Transverse colon (tissue), 4 donors: ENCODE measurements around the gene NHS. TPM values are rescaled to one million over a fixed set of nuclear protein-coding genes. Genes with fewer than 3 reads are reported as not detected.

ENCODE experiments used
- DNase-seq: peaks from one replicate; pipeline ENCODE4 v3.0.0-alpha.2; 2019
- H3K27ac ChIP-seq, 4 donors: fragments of 200-600 bp; sonication (generic); 2 replicates each; pipeline ENCODE4 v1.5.1; 2016 to 2018; ENCODE audit warnings: inconsistent platforms in 4 of 4
- H3K27me3 ChIP-seq: fragments of 200-600 bp; sonication (generic); 2 replicates; pipeline ENCODE4 v1.5.1; 2017; ENCODE audit warnings: inconsistent platforms
- H3K36me3 ChIP-seq, 4 donors: fragments of 200-600 bp; sonication (generic); 2 replicates each; pipeline ENCODE4 v1.5.1; 2017 to 2019; ENCODE audit warnings: inconsistent platforms in 4 of 4
- H3K4me1 ChIP-seq, 4 donors: fragments of 200-600 bp; sonication (generic); 2 replicates each; pipeline ENCODE4 v1.5.1; 2017 to 2020; ENCODE audit warnings: inconsistent platforms in 4 of 4
- H3K4me3 ChIP-seq, 4 donors: fragments of 200-600 bp; sonication (generic); 1 replicate in 1 of 4; 2 replicates in 3 of 4; pipeline versions ENCODE4 v1.5.1 to v1.6.1; 2017 to 2019; ENCODE audit warnings: inconsistent platforms in 4 of 4
- H3K9me3 ChIP-seq, 2 donors: fragments of 200-600 bp; sonication (generic); 2 replicates each; pipeline ENCODE4 v1.5.1; 2017 to 2019; ENCODE audit warnings: inconsistent platforms in 2 of 2
- CTCF ChIP-seq, 5 experiments: fragments of 200-600 bp in 3 of 5; fragments of 450-650 bp in 2 of 5; sonication (generic) in 3 of 5; IDR thresholded peaks; 1 replicate in 2 of 5; 2 replicates in 3 of 5; pipeline ENCODE4 v1.5.1; 2016 to 2017; ENCODE audit warnings: antibody characterized with exemption in 5 of 5, inconsistent platforms in 3 of 5, mild to moderate bottlenecking in 2 of 5, moderate library complexity in 1 of 5
- EP300 ChIP-seq: sonication (generic); formaldehyde crosslinking; IDR thresholded peaks from one replicate; pipeline ENCODE4 v1.6.1; 2017; ENCODE audit warnings: antibody characterized with exemption, low read depth
- POLR2A ChIP-seq: fragments of 450-650 bp; IDR thresholded peaks from one replicate; pipeline ENCODE4 v1.6.1; 2016; ENCODE audit warnings: antibody characterized with exemption, mild to moderate bottlenecking, moderate library complexity
- POLR2AphosphoS5 ChIP-seq, 3 donors: sonication (generic); formaldehyde crosslinking; IDR thresholded peaks; one replicate each; pipeline ENCODE4 v1.6.1; 2016; ENCODE audit warnings: antibody characterized with exemption in 3 of 3
- WGBS, 2 donors: methylation state at CpG; one replicate each; pipeline ENCODE4 v1.1.5; 2018; ENCODE audit warnings: low coverage in 1 of 2; 5-methylcytosine and 5-hydroxymethylcytosine counted together
- in situ Hi-C, 4 donors: fragments of 200-750 bp; cut with MboI; loops; one replicate each; pipeline versions ENCODE4 v1.15.0 to v1.15.1; 2017; ENCODE audit warnings: low sequenced_read_pairs in 3 of 4, low pct_ligation_motif_present in 1 of 4, low pct_unique_long_range_greater_than_20kb in 1 of 4
- intact Hi-C: fragments of 100-400 bp; cut with DNase I; formaldehyde crosslinking; loops from one replicate; pipeline ENCODE4 v1.15.1; 2023; ENCODE audit warnings: low total_unique reads
- total RNA-seq, 4 donors: library from RNA; depleted of rRNA; stranded (reverse); fragments of >200 nt; gene quantifications; one replicate each; pipeline ENCODE4 v1.1.0, GENCODE V29; 2016

Gene NHS
- total RNA-seq, 4 donors from 2014 or later = 1.2 to 10.7 (median 5.0) TPM

GRCh38 chrX:17741123-17741511, 366.1 kb downstream of the NHS start:
- intact Hi-C loops = no loop called here

DNA sequence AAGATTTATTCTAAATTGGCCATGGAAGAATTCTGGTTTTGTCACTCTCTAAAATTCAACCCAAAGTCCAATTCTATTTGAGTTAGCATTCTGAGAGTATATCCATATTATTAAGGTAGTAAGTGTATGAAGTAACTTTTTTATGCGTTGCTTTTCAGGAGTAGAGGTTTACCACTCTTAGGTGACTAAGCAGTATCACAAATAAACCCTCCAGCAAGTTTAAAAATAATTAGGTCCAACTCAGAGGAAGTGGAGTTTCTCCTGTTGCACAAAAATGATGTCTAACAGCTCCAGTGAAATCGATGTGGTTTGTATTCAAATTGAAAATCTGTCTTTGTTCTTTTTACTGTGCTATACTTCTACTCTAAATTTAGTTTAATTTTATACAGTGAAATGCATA, 368.9 kb downstream of the NHS start:
- in situ Hi-C loops = loop anchor here in 1 of 4 donors (25.0 kb wide), 1 partner anchor 1593 kb away; the partner anchor contains the start of gene PDHA1
- H3K27ac ChIP-seq = no peak overlapping the region
- H3K9me3 ChIP-seq = no peaks in the 10 kb centered on the region
- intact Hi-C loops = no loop called here
- TF ChIP-seq EP300 = no peak
- no peak for TF ChIP-seq POLR2AphosphoS5 (IDR thresholded peaks at IDR 0.05)
- TF ChIP-seq POLR2A = no peak
- no peak for TF ChIP-seq CTCF (IDR thresholded peaks at IDR 0.05)
- 20 to 40% methylated on average over 1 to 2 of the region's 2 CpGs for WGBS, 2 donors
- no peaks in the 10 kb centered on the region for H3K36me3 ChIP-seq
- peaks cover 0 to 3% (median 2%) of the 10 kb centered on the region in 4 donors for H3K4me1 ChIP-seq
- no peaks in the 10 kb centered on the region for H3K27me3 ChIP-seq
- DNase-seq = no peak
- H3K4me3 ChIP-seq = no peak overlapping the region

More at GRCh38 chrX:17741123-17741511, 366.1 kb downstream of the NHS start:
- TF ChIP-seq POLR2A (no peak), EP300 (no peak), POLR2AphosphoS5 (IDR thresholded peaks at IDR 0.05) (no peak), CTCF (IDR thresholded peaks at IDR 0.05) (no peak)
- in situ Hi-C loops = loop anchor here in 1 of 4 donors (25.0 kb wide), 1 partner anchor 1596 kb away; the partner anchor contains the start of gene PDHA1
- 57% methylated on average over 9 of the region's 9 CpGs; no CpG with 5 or more reads in 1 of the 2 donors for WGBS, 2 donors
- DNase-seq = peak; percentile 22
- no peak overlapping the region for H3K4me3 ChIP-seq
- peaks cover 0 to 4% (median 3%) of the 10 kb centered on the region in 4 donors for H3K4me1 ChIP-seq
- H3K27ac ChIP-seq = peak overlapping the region in 3 of 4 donors; percentile 7 to 29 (median 28)
- H3K36me3 ChIP-seq = no peaks in the 10 kb centered on the region
- no peaks in the 10 kb centered on the region for H3K27me3 ChIP-seq
- no peaks in the 10 kb centered on the region for H3K9me3 ChIP-seq

DNA sequence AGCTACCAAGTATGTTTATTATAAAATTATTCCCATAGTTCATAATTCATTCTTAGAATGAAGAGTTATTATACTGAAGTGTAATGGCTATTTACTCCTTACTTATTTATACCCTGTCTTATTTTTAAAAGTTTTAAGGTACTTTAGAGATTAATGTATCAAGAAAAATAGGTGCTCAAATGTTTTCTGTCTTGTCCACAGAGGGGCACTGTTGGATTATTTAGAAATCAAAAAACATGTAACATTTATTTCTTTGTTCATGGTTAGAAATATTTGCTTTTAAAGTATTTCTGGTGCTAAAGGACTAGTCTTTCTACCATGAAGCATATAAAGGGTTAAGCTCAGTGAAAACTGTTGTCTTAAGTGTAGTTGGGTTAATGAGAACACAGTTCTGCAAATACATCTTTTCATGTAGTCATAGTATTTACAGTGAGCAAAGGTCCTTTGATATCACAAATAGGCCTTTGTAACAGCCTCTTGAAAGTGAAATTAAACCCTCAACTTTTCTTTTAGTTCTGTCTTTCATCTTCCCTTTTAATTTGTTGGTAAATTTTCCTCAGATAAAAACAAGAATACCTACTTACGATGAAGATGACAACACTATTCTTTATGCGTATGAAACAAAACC, 370.0 kb downstream of the NHS start:
- Histone ChIP-seq H3K9me3 (no peaks in the 10 kb centered on the region), H3K4me3 (no peak overlapping the region), H3K36me3 (no peaks in the 10 kb centered on the region), H3K27ac (no peak overlapping the region), H3K4me1 (peaks cover 0 to 3% (median 1%) of the 10 kb centered on the region in 4 donors), H3K27me3 (no peaks in the 10 kb centered on the region)
- intact Hi-C loops = loop anchor here (5.0 kb wide), 1 partner anchor 1142 kb away; no protein-coding TSS in a partner anchor
- in situ Hi-C loops = loop anchor here in 1 of 4 donors (25.0 kb wide), 1 partner anchor 1592 kb away; the partner anchor contains the start of gene PDHA1
- WGBS, 2 donors = 31 to 50% methylated on average over 2 of the region's 2 CpGs
- DNase-seq = no peak
- peak in 4 of 5 experiments; percentile 10 to 29 (median 16) for TF ChIP-seq CTCF (IDR thresholded peaks at IDR 0.05)
- no peak for TF ChIP-seq POLR2A
- TF ChIP-seq EP300 = no peak
- TF ChIP-seq POLR2AphosphoS5 (IDR thresholded peaks at IDR 0.05) = no peak

GRCh38 chrX:17747692-17748091, 372.7 kb downstream of the NHS start:
- peaks cover 0 to 2% (median 0%) of the 10 kb centered on the region in 4 donors for H3K4me1 ChIP-seq
- H3K4me3 ChIP-seq = no peak overlapping the region
- H3K27ac ChIP-seq = no peak overlapping the region
- intact Hi-C loops = loop anchor here (5.0 kb wide), 1 partner anchor 1140 kb away; no protein-coding TSS in a partner anchor
- no peak for DNase-seq
- no peaks in the 10 kb centered on the region for H3K9me3 ChIP-seq
- WGBS, 2 donors = 84% methylated on average over 5 of the region's 5 CpGs; no CpG with 5 or more reads in 1 of the 2 donors
- in situ Hi-C loops = loop anchor here in 1 of 4 donors (25.0 kb wide), 1 partner anchor 1590 kb away; the partner anchor contains the start of gene PDHA1
- TF ChIP-seq POLR2A (no peak), POLR2AphosphoS5 (IDR thresholded peaks at IDR 0.05) (no peak), EP300 (no peak), CTCF (IDR thresholded peaks at IDR 0.05) (no peak)
- no peaks in the 10 kb centered on the region for H3K36me3 ChIP-seq
- H3K27me3 ChIP-seq = no peaks in the 10 kb centered on the region
